NCI-H187 treated with DMSO at 0.1 percent for 48 hours (cell line): ENCODE data around the gene VWCE.

ENCODE experiments used
- DNase-seq: peaks from one replicate; lab custom pipeline; 2025; lab: John Stamatoyannopoulos, UW

The VWCE gene

GRCh38 chr11:61294717-61295595, at the start of gene VWCE:
VWCE (minus strand) TSS chr11:61295316; CDS start chr11:61295037, 279 bp downstream.
- DNase-seq, result no peak

GRCh38 chr11:61343792-61344745, 49.0 kb upstream of the VWCE start:
- no peak for DNase-seq

GRCh38 chr11:61342207-61342803, 47.2 kb upstream of the VWCE start:
- no peak for DNase-seq

- DNase-seq, result no peak
Measured at GRCh38 chr11:61341706-61342105, 46.6 kb upstream of the VWCE start.

- DNase-seq, result no peak
Measured at GRCh38 chr11:61340979-61341378, 45.9 kb upstream of the VWCE start.

- no peak for DNase-seq
Measured at GRCh38 chr11:61339490-61339878, 44.4 kb upstream of the VWCE start.

- no peak for DNase-seq
Measured at GRCh38 chr11:61338783-61339489, 43.8 kb upstream of the VWCE start.

GRCh38 chr11:61337706-61338470, 42.8 kb upstream of the VWCE start:
- DNase-seq, result no peak

GRCh38 chr11:61336171-61336935, 41.2 kb upstream of the VWCE start:
- DNase-seq, result peak; percentile 8

GRCh38 chr11:61335355-61335710, 40.2 kb upstream of the VWCE start:
- no peak for DNase-seq

- DNase-seq, result no peak
Measured at GRCh38 chr11:61334434-61335354, 39.6 kb upstream of the VWCE start.

- DNase-seq, result no peak
Measured at GRCh38 chr11:61333550-61334433, 38.7 kb upstream of the VWCE start.

- DNase-seq, result peak; percentile 15
Measured at GRCh38 chr11:61332797-61333549, 37.9 kb upstream of the VWCE start, which contains the start of the genes DDB1 and TKFC. DDB1 (minus strand) TSS chr11:61333105; CDS start chr11:61332968, 137 bp downstream. TKFC (plus strand) TSS chr11:61333228; CDS start chr11:61334729, 1,501 bp downstream.

GRCh38 chr11:61332281-61332796, 37.2 kb upstream of the VWCE start:
- no peak for DNase-seq

GRCh38 chr11:61331651-61332050, 36.5 kb upstream of the VWCE start:
- no peak for DNase-seq

- DNase-seq, result no peak
Measured at GRCh38 chr11:61329871-61330270, 34.8 kb upstream of the VWCE start.

- DNase-seq, result no peak
Measured at GRCh38 chr11:61328351-61328750, 33.2 kb upstream of the VWCE start.
